GM19372 (cell line): Measurements from ENCODE around the gene PA2G4.
"Not testable (repeated sequence)": the region's sequence is repeated elsewhere in the genome, so short reads cannot be mapped to it uniquely, and the experiment has no call there.

Source experiments
- ATAC-seq: cut with Tn5 transposase; IDR thresholded peaks from one replicate; pipeline ENCODE4 v1.9.1; 2021; ENCODE audit warnings: mild to moderate bottlenecking, low read depth, moderate library complexity; ENCODE audit not compliant: unreplicated experiment

PA2G4 gene

GRCh38 chr12:56151672-56152131 is 47.3 kb downstream of the PA2G4 start:
- peak; percentile 37 for ATAC-seq

- peak; percentile 94 for ATAC-seq
Observed at GRCh38 chr12:56152132-56152755, 47.9 kb downstream of the PA2G4 start, which contains the start of gene MYL6B. MYL6B (plus strand) TSS chr12:56152587; CDS start chr12:56153919, 1,332 bp downstream.

GRCh38 chr12:56152756-56153677 is 48.7 kb downstream of the PA2G4 start:
- ATAC-seq: no peak

- ATAC-seq: no peak
Observed at GRCh38 chr12:56153678-56154065, 49.3 kb downstream of the PA2G4 start.

GRCh38 chr12:56154246-56154771 is 50.0 kb downstream of the PA2G4 start:
- ATAC-seq: no peak

GRCh38 chr12:56154818-56155217 is 50.5 kb downstream of the PA2G4 start:
- no peak for ATAC-seq

GRCh38 chr12:56155256-56155845 is 51.0 kb downstream of the PA2G4 start:
- no peak for ATAC-seq

- not testable (repeated sequence) for ATAC-seq
Observed at GRCh38 chr12:56156464-56157200, 52.3 kb downstream of the PA2G4 start.

GRCh38 chr12:56157201-56158028 is 53.1 kb downstream of the PA2G4 start:
- ATAC-seq: peak; percentile 28

- ATAC-seq: peak; percentile 83
Observed at GRCh38 chr12:56158029-56158925, 53.9 kb downstream of the PA2G4 start, which contains the start of gene MYL6. MYL6 (plus strand) TSS chr12:56158359; CDS start chr12:56158402, 43 bp downstream.

- ATAC-seq: no peak
Observed at GRCh38 chr12:56158926-56159461, 54.6 kb downstream of the PA2G4 start.

GRCh38 chr12:56159482-56160192 is 55.3 kb downstream of the PA2G4 start:
- no peak for ATAC-seq

GRCh38 chr12:56160193-56160763 is 55.9 kb downstream of the PA2G4 start:
- ATAC-seq: no peak

- no peak for ATAC-seq
Observed at GRCh38 chr12:56160894-56161689, 56.7 kb downstream of the PA2G4 start.

- ATAC-seq: no peak
Observed at GRCh38 chr12:56161690-56162351, 57.5 kb downstream of the PA2G4 start.
